ENCODE measurements around the gene SYVN1.

SYVN1 gene

GRCh38 chr11:65117206-65118096 lies 16.9 kb downstream of the SYVN1 start, which contains the start of gene ZNHIT2 (continued):
- TF ChIP-seq OSR2 (tag by site-specific recombination; IDR thresholded peaks at IDR 0.05) (peak; percentile 38), ZNF580 (tag by site-specific recombination; IDR thresholded peaks at IDR 0.05) (peak; percentile 93), ZNF704 (tag by site-specific recombination; IDR thresholded peaks at IDR 0.05) (no peak; the same call in 1 of the 2 replicates), PRDM10 (tag by site-specific recombination; IDR thresholded peaks at IDR 0.05) (peak; percentile 89), WT1 (tag by site-specific recombination; IDR thresholded peaks at IDR 0.05) (no peak), ZSCAN5A (tag by site-specific recombination; IDR thresholded peaks at IDR 0.05) (no peak), ZNF433 (tag by site-specific recombination; IDR thresholded peaks at IDR 0.05; ENCODE audit: low read depth) (no peak), ZNF221 (tag by site-specific recombination; IDR thresholded peaks at IDR 0.05; ENCODE audit: borderline replicate concordance) (no peak), ZNF121 (tag by site-specific recombination; IDR thresholded peaks at IDR 0.05) (peak; percentile 32; the same call in 1 of the 2 replicates), ZNF473 (tag by site-specific recombination; IDR thresholded peaks at IDR 0.05) (no peak), ZNF132 (tag by site-specific recombination; IDR thresholded peaks at IDR 0.05; ENCODE audit: borderline replicate concordance) (no peak), ZNF530 (tag by site-specific recombination; IDR thresholded peaks at IDR 0.05; ENCODE audit: low read depth) (no peak)
- TF ChIP-seq, protein P1, sequence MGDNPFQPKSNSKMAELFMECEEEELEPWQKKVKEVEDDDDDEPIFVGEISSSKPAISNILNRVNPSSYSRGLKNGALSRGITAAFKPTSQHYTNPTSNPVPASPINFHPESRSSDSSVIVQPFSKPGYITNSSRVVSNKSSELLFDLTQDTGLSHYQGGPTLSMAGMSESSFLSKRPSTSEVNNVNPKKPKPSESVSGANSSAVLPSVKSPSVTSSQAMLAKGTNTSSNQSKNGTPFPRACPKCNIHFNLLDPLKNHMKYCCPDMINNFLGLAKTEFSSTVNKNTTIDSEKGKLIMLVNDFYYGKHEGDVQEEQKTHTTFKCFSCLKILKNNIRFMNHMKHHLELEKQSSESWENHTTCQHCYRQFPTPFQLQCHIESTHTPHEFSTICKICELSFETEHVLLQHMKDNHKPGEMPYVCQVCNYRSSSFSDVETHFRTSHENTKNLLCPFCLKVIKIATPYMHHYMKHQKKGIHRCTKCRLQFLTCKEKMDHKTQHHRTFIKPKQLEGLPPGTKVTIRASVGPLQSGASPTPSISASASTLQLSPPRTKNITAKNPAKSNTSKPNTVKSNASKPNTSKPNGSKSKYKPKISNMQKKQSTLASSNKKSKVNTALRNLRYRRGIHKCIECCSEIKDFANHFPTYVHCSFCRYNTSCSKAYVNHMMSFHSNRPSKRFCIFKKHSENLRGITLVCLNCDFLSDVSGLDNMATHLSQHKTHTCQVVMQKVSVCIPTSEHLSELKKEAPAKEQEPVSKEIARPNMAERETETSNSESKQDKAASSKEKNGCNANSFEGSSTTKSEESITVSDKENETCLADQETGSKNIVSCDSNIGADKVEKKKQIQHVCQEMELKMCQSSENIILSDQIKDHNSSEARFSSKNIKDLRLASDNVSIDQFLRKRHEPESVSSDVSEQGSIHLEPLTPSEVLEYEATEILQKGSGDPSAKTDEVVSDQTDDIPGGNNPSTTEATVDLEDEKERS (tag by site-specific recombination; IDR thresholded peaks at IDR 0.05), result no peak
- TF ChIP-seq, protein P2, sequence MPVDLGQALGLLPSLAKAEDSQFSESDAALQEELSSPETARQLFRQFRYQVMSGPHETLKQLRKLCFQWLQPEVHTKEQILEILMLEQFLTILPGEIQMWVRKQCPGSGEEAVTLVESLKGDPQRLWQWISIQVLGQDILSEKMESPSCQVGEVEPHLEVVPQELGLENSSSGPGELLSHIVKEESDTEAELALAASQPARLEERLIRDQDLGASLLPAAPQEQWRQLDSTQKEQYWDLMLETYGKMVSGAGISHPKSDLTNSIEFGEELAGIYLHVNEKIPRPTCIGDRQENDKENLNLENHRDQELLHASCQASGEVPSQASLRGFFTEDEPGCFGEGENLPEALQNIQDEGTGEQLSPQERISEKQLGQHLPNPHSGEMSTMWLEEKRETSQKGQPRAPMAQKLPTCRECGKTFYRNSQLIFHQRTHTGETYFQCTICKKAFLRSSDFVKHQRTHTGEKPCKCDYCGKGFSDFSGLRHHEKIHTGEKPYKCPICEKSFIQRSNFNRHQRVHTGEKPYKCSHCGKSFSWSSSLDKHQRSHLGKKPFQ (tag by site-specific recombination; IDR thresholded peaks at IDR 0.05), result no peak
- TF ChIP-seq, protein P3, sequence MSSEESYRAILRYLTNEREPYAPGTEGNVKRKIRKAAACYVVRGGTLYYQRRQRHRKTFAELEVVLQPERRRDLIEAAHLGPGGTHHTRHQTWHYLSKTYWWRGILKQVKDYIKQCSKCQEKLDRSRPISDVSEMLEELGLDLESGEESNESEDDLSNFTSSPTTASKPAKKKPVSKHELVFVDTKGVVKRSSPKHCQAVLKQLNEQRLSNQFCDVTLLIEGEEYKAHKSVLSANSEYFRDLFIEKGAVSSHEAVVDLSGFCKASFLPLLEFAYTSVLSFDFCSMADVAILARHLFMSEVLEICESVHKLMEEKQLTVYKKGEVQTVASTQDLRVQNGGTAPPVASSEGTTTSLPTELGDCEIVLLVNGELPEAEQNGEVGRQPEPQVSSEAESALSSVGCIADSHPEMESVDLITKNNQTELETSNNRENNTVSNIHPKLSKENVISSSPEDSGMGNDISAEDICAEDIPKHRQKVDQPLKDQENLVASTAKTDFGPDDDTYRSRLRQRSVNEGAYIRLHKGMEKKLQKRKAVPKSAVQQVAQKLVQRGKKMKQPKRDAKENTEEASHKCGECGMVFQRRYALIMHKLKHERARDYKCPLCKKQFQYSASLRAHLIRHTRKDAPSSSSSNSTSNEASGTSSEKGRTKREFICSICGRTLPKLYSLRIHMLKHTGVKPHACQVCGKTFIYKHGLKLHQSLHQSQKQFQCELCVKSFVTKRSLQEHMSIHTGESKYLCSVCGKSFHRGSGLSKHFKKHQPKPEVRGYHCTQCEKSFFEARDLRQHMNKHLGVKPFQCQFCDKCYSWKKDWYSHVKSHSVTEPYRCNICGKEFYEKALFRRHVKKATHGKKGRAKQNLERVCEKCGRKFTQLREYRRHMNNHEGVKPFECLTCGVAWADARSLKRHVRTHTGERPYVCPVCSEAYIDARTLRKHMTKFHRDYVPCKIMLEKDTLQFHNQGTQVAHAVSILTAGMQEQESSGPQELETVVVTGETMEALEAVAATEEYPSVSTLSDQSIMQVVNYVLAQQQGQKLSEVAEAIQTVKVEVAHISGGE (tag by site-specific recombination; conservative IDR thresholded peaks at IDR 0.05; ENCODE audit: low read depth), result peak; percentile 93
- TF ChIP-seq, protein P4, sequence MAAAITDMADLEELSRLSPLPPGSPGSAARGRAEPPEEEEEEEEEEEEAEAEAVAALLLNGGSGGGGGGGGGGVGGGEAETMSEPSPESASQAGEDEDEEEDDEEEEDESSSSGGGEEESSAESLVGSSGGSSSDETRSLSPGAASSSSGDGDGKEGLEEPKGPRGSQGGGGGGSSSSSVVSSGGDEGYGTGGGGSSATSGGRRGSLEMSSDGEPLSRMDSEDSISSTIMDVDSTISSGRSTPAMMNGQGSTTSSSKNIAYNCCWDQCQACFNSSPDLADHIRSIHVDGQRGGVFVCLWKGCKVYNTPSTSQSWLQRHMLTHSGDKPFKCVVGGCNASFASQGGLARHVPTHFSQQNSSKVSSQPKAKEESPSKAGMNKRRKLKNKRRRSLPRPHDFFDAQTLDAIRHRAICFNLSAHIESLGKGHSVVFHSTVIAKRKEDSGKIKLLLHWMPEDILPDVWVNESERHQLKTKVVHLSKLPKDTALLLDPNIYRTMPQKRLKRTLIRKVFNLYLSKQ (tag by site-specific recombination; IDR thresholded peaks at IDR 0.05; ENCODE audit: borderline replicate concordance), result peak; percentile 49; the same call in 1 of the 2 replicates
- TF ChIP-seq, protein P5, sequence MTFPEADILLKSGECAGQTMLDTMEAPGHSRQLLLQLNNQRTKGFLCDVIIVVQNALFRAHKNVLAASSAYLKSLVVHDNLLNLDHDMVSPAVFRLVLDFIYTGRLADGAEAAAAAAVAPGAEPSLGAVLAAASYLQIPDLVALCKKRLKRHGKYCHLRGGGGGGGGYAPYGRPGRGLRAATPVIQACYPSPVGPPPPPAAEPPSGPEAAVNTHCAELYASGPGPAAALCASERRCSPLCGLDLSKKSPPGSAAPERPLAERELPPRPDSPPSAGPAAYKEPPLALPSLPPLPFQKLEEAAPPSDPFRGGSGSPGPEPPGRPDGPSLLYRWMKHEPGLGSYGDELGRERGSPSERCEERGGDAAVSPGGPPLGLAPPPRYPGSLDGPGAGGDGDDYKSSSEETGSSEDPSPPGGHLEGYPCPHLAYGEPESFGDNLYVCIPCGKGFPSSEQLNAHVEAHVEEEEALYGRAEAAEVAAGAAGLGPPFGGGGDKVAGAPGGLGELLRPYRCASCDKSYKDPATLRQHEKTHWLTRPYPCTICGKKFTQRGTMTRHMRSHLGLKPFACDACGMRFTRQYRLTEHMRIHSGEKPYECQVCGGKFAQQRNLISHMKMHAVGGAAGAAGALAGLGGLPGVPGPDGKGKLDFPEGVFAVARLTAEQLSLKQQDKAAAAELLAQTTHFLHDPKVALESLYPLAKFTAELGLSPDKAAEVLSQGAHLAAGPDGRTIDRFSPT (tag by site-specific recombination; IDR thresholded peaks at IDR 0.05), result peak; percentile 84

Data from HEK293 (cell line).